GM12872 (cell line): Measurements from ENCODE around the gene B3GAT1.

Experiments used
- CTCF ChIP-seq: IDR thresholded peaks from 3 replicates; pipeline ENCODE4 v1.5.1; 2011; ENCODE audit warnings: low read depth, mild to moderate bottlenecking, low read length, moderate library complexity; ENCODE audit not compliant: insufficient read depth

B3GAT1 gene

GRCh38 chr11:134437821-134438220 lies 25.8 kb upstream of the B3GAT1 start:
- TF ChIP-seq CTCF, result no peak

GRCh38 chr11:134436781-134437180 lies 24.7 kb upstream of the B3GAT1 start:
- no peak for TF ChIP-seq CTCF

GRCh38 chr11:134433806-134434205 lies 21.8 kb upstream of the B3GAT1 start:
- no peak for TF ChIP-seq CTCF

- TF ChIP-seq CTCF, result no peak
These were observed 21.2 kb upstream of the B3GAT1 start for GRCh38 chr11:134433251-134433650.

GRCh38 chr11:134432776-134433175 lies 20.7 kb upstream of the B3GAT1 start:
- TF ChIP-seq CTCF, result no peak

- no peak for TF ChIP-seq CTCF
These were observed 17.1 kb upstream of the B3GAT1 start for GRCh38 chr11:134429106-134429505.

GRCh38 chr11:134425816-134426536 lies 13.9 kb upstream of the B3GAT1 start:
- TF ChIP-seq CTCF, result no peak
